ENCODE data around the gene IGSF9B. TPM values are rescaled to one million over a fixed set of nuclear protein-coding genes. Genes with fewer than 3 reads are reported as not detected.

IGSF9B gene
- total RNA-seq, 1 donor from 2014 or later: 5.5 TPM

GRCh38 chr11:133943950-133944698 is 12.6 kb downstream of the IGSF9B start:
- intact Hi-C loops (cut with DNase I): no loop called here
- no peaks in the 10 kb centered on the region for H3K36me3 ChIP-seq
- H3K27me3 ChIP-seq (ENCODE audit: low read depth): peaks cover 18% of the 10 kb centered on the region
- H3K4me3 ChIP-seq: no peak overlapping the region
- ATAC-seq (no peak), DNase-seq (no peak)
- peaks cover 19% of the 10 kb centered on the region for H3K4me1 ChIP-seq
- H3K27ac ChIP-seq: no peak overlapping the region
- no peaks in the 10 kb centered on the region for H3K9me3 ChIP-seq
- no peak for TF ChIP-seq CTCF (IDR thresholded peaks at IDR 0.05)

- no peaks in the 10 kb centered on the region for H3K36me3 ChIP-seq
- no peak overlapping the region for H3K27ac ChIP-seq
- ATAC-seq (no peak), DNase-seq (no peak)
- H3K4me3 ChIP-seq: no peak overlapping the region
- intact Hi-C loops (cut with DNase I): no loop called here
- no peaks in the 10 kb centered on the region for H3K9me3 ChIP-seq
- peaks cover 19% of the 10 kb centered on the region for H3K4me1 ChIP-seq
- peaks cover 12% of the 10 kb centered on the region for H3K27me3 ChIP-seq (ENCODE audit: low read depth)
- no peak for TF ChIP-seq CTCF (IDR thresholded peaks at IDR 0.05)
These were observed 14.2 kb downstream of the IGSF9B start for GRCh38 chr11:133942577-133942976.

GRCh38 chr11:133941546-133941945 is 15.2 kb downstream of the IGSF9B start:
- Histone ChIP-seq H3K27ac (no peak overlapping the region), H3K4me3 (no peak overlapping the region), H3K27me3 (ENCODE audit: low read depth) (peaks cover 3% of the 10 kb centered on the region), H3K4me1 (peaks cover 11% of the 10 kb centered on the region), H3K9me3 (no peaks in the 10 kb centered on the region), H3K36me3 (no peaks in the 10 kb centered on the region)
- TF ChIP-seq CTCF (IDR thresholded peaks at IDR 0.05): no peak
- ATAC-seq: no peak
- intact Hi-C loops (cut with DNase I): no loop called here
- no peak for DNase-seq

GRCh38 chr11:133940034-133940433 is 16.7 kb downstream of the IGSF9B start:
- Histone ChIP-seq H3K27ac (no peak overlapping the region), H3K9me3 (no peaks in the 10 kb centered on the region), H3K36me3 (no peaks in the 10 kb centered on the region), H3K4me1 (no peaks in the 10 kb centered on the region), H3K27me3 (ENCODE audit: low read depth) (no peaks in the 10 kb centered on the region), H3K4me3 (no peak overlapping the region)
- TF ChIP-seq CTCF (IDR thresholded peaks at IDR 0.05): no peak
- intact Hi-C loops (cut with DNase I): no loop called here
- DNase-seq (no peak), ATAC-seq (no peak)

GRCh38 chr11:133939558-133939957 is 17.2 kb downstream of the IGSF9B start:
- no peaks in the 10 kb centered on the region for H3K9me3 ChIP-seq
- no peak overlapping the region for H3K4me3 ChIP-seq
- no peak overlapping the region for H3K27ac ChIP-seq
- ATAC-seq (no peak), DNase-seq (no peak)
- no peaks in the 10 kb centered on the region for H3K36me3 ChIP-seq
- H3K27me3 ChIP-seq (ENCODE audit: low read depth): no peaks in the 10 kb centered on the region
- TF ChIP-seq CTCF (IDR thresholded peaks at IDR 0.05): no peak
- H3K4me1 ChIP-seq: no peaks in the 10 kb centered on the region
- intact Hi-C loops (cut with DNase I): no loop called here

Data from lower lobe of right lung (tissue), 2 donors.